GM21526 (cell line): ENCODE data around the gene ATP11A.

Source experiments
- ATAC-seq: cut with Tn5 transposase; IDR thresholded peaks from one replicate; pipeline ENCODE4 v1.9.1; 2021; ENCODE audit warnings: moderate library complexity; ENCODE audit not compliant: unreplicated experiment, low FRiP score

ATP11A gene

DNA sequence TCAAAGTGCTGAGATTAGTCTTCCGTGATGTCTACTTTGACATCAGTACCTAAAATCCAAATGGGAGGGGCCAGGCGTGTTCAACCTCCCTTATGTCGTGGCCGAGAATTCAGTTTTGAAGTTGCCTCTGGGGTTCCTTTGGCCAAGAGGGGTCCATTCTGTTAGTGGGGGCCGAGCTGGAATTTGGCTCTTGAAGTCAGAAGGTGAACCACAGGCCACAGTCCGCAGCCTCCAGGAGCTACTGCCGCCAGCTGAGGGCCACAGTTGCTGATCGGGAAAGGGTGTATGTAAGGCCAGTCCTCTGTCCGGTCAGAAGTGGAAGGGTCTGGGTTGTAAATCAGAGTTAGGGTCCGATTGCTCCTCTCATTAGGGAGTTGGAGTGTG is 31.0 kb downstream of the ATP11A start:
- ATAC-seq: no peak

DNA sequence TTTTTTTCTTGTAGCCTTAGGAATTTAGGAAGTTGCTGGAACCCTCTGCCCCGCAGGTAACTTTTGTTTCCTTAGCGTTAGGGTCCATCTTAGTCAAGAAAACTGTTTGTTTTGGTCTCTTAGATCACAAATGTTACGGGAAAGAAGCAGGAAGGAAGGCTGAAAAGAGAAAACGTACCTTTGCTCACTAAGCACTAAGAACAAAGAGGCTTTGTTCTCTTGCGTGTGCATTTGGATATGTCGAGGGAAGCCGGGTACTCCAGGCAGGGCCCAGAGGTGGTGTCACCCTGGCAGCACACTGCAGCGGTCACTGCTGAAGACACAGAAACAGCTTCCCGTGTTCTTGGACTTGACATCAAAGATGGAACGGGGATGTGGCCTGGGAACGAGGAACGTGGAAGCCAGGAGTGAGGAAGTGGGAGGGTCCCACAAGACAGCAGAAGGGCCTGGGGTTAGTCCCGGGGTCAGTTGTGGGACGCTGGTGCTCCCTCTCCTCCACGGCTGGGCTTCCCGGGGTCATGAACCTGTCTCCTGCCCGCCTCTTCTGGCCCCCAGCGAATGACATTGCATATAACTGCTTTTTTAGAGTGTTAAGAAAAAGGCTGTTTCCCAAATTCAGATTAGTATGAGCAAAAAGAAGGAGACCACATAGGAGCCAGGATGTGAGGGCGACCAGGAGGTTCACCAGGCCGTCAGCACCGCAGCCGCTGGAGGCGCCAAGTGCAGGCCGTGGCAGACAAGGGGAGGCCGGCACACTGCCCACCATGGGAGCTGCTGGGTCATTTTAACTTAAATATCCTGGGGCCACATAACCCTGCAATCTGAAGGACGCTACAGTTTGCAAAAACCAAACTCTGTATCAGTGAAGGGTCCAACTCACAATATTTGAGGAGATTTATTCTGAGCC is 31.6 kb downstream of the ATP11A start:
- ATAC-seq: no peak

DNA sequence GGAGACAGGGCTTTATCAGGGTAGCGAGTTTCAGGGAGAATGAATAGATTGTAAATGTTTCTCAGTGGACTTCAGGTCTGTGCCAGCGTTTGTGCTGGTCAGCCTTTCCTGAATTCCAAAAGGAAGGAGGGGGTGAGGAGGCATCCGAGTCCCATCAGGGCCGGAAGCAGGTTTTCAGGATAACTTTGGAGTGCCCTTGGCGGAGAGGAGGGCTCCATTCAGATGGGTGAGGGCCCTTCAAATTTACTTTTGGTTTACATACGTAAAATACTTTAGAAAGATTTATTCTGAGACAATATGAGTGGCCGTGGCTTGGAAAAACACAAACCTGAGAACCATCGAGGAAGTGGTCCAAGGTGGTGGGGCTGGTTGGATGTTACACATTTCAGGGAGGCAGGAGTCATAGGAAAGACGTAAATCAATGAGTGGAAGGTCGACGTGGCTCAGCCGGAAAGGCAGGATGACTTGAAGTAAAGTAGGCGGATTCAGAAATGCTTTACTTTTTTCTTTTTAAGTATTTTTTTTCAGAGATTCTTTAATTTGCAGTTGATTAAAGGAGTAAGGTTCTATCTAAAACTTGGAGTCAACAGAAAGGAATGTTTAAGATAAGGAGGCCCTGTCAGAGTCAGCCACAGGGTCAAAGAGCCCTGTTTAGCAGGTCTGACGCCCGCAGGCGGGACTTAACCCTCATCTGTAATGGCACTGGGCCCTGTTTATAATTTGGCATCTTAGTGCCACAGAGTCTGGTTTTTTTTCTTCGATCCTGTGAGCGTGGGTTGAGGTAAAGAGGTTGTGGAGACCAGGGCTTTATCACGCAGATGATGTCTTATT is 32.8 kb downstream of the ATP11A start:
- ATAC-seq: no peak

DNA sequence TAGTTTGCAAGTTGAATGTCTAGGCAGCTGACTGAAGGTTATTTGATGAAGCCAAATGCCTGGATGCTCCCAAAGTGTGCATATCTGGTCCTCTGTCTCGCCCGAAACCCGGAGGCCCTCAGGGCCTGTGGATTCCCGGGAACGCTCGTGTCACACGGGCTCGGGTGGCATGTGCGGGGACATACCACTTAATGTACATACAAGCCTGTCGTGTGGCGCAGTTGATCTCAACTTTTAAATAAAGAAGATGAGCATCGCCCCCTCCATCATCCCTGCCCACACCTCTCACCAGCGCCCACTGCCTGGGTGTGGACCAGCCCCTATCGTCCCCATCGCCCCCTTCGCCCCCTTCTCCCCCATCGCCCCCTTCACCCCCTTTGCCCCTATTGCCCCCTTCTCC is 33.9 kb downstream of the ATP11A start:
- no peak for ATAC-seq

DNA sequence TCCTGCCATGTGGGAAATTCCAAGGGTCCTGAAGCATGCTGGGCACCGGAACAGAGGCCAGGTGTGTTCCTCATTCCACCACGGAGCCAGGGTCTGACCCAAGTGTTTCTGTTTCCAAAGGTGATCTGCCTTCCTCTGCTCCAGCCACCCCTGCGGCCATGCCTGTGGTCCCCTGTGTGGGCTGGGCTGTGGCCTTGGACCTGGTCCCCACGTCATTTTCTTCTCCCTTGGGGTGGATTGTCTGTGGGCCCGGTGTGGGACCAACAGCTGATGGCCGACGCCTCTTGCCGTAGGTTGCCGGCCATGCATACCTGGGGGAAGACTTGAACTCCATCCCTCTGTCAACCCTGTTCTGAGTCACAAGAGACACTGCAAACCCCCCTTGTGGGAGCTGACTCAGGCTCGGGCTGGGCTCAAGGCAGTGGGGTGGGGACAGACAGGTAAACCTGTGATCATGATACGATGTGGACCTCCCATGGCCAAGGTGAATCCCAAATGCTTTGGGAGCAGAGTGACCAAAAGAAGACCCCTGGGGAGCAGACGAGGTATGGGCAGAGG is 35.0 kb downstream of the ATP11A start:
- no peak for ATAC-seq

DNA sequence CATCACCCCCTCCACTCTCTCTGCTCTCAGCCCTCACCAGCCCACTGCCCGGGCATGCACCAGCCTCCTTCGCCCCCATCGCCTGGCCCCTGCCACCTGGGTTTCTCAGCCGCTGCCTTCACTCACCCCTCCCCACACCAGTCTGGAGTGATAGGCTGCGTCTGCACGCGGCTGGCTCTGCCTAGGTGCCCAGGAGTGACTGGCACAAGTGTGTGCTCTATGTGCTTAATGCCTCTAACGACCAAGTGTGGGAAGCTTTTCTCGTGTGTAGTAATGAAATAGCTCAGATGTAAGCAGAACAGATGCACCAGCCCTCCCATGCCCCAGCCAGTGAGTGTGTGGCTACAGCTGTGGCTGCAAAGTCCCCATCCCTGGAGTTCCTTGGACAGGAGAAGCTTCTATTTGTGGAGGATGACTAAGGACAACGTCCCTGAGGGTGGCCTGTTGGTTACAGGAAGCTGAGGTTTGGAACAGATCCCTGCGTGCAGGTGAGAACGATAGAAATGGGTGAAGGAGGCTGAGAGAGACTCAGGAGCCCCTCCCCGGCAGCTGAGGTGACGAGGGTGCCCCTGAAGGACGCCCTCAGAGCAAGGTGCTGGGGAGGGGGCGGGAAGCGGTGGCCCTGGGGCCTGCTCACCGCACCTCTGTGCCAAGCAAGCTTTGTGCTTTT is 35.6 kb downstream of the ATP11A start:
- ATAC-seq: no peak

DNA sequence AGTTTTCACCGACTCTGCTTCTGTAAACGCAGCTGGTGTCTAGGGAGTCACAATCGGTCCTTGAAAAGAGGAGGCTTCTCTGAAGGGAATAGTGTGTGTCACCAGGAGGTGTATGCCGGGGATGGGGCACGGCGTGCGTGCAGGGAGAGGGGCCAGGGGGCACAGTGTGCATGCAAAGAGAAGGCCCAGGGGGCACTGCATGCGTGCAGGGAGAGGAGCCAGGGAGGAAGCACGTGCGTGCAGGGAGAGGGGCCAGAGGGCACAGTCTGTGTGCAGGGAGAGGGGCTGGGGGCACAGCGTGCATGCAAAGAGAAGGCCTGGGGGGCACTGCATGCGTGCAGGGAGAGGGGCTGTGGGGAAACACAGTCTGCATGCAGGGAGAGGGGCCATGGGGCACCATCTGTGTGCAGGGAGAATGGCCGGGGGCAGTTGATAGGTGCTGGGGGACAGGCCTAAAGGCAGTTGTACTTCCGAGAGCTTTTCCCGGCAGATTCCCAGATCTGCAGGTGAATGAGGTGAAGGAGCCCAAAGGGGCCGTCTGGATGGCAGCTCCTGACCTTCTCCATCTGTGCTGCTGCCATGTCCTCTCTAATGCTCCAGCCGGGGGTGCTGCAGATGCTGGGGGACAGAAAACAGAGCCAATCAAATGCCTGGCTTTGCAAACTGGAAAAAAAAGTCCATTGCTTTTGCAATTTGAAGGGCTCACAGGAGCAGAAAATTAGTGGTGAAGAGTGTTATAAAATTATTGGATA is 36.4 kb downstream of the ATP11A start:
- no peak for ATAC-seq

DNA sequence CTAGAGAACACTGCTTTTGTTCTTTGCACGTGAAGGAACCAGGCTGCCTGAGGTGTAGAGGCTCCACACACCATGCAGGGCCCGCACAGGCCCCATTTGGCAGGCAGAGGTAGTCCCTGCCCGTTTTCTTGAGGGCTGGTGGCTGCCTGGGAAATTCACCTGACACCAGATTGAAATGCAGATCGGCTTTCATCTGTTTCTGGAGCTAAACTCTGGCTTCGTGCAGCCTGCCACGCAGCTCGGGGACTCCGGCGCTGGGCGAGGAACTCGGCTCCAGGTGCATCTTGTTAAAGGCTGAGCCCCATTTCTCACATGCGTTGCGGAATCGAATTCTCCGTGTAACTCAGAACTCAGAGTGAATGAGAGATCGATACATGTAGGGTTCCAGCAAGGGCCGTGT is 37.7 kb downstream of the ATP11A start:
- ATAC-seq: no peak

DNA sequence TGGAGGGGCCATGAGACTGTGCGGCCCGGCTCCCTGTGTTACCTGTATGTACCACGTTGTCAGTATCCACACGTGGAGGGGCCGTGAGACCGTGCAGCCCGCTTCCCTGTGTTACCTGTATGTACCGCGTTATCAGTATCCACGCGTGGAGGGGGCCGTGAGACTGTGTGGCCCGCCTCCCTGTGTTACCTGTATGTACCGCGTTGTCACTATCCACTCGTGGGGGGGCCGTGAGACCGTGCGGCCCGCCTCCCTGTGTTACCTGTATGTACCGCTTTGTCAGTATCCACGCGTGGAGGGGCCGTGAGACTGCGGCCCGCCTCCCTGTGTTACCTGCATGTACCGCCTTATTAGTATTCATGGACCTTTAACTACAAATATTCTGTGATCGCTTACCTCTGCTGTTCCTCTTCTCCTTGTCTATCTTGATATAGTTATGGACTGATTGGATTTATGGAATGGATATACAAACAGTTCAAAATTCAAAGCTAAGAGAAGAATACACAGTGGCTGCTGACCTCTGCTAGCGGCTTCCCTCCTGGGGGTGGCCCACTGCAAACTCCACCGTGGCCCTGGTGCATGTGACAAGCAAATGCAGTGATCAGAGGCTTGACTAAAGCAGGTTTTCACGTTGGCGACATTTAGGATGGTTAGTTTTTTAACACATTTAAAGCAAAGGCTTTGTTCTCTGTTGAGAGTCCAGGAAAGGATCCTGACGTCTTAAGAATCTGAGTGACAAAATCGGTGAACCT is 38.7 kb downstream of the ATP11A start:
- ATAC-seq: no peak

DNA sequence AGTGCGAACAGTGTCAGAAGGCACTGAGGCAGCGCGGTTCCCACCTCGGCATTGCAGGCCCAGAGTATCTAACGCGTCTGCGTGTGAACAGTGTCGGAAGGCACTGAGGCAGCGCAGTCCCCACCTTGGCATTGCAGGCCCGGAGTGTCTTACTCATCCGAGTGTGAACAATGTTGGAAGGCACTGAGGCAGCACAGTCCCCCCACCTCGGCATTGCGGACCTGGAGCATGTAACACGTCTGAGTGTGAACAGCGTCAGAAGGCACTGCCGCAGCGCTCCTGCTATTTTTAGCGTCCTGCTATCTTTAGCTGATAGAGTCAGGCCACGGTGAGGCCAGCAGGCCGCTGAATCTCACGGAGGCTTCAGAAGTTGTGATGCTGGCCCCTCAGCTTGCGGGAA is 39.6 kb downstream of the ATP11A start:
- ATAC-seq: no peak

DNA sequence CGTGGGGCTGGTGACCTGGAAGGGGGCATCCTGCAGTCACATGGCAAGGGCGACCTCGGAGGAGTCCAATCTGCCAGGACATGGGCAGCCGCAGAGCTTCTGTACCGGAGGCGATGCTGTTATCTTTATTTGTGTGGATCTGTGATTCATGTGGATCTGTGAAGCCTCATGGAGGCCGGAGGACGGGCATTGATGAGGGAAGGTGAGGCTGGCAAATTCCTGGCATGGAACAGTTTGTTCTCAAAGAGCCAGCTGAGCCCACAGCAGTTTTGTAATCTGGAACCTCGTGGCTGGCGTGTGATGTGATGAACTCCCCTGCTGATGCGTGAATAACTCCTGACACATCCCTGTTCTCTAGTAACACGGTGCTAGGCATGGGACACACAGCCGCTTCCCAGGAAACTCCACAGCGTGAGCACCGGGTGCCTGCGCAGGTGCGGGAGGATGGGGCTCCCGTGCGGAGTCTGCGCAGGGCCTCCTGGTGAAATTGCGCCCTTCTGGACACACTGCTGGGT is 40.4 kb downstream of the ATP11A start:
- no peak for ATAC-seq

DNA sequence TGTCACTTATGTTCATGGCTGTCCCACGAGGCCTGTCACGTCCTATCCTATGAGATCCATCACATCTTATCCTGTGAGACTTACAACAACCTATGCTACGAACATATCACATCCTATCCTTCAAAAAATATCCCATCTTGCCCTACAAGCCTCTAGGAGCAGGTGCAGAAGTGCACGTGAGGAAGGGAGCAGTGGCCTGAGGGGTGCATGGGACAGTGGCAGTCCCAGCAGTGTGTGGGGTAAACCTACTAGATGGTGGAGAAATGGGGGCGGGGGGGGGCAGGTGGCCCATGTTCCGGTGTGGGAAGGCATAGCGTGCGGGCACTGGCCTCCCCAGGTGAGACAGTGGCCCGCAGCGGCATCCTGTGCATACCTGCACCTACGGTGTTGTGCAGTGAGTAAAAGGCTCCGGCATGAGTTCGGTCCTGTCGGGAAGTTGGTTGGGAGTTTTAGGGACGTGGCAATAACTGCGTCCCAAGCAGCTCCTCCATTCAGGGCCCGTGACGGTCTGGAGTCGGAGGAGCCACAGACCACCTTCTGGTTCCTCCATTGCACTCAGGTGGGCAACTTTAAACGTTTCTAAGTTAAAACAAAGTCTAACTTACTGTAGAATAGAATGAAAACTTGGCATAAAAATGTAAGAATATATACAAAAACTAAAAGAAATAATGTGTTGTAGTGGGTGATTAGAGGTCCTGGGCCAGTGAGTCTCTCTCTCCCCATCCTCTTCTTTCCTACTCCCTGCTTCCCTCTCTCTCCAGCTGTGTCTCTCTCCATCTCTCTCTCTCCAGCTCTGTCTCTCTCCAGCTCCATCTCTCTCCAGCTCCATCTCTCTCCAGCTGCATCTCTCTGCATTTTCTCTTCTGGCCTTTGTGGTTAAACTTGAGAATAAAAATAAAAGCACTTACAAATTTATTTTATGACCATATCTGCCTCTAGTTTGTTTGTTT is 42.1 kb downstream of the ATP11A start:
- no peak for ATAC-seq

DNA sequence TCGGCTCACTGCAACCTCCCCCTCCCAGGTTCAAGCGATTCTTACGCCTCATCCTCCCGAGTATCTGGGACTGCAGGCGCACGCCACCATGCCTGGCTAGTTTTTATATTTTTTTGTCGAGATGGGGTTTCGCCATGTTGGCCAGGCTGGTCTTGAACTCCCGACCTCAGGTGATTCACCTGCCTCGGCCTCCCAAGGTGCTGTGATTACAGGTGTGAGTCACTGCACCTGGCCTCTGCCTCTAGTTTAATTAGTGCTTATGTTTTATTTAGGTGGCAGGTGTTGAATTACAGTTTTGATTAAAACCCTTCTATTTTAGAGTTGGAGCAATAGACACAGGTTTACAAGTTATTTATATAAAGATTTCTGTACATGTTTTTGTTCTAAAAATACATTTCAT is 42.8 kb downstream of the ATP11A start:
- ATAC-seq: no peak

DNA sequence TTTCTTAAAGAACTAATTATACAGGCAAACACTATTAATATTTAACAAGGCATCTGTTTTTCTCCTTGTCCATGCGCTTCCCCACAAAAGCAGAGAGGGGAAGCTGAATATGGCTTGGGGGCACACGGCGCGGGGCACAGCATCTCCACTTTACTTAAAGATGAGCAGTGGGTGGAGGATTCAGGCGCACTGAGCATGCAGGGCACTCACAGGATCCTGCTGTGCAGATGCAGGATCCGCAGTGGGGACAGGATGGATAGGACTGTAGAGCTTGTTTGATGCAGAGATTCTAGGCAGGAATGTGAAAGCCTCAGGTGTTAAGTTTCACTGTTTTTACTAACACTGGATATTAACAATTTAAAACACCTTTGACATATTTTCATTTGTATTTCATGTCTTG is 43.3 kb downstream of the ATP11A start:
- no peak for ATAC-seq

DNA sequence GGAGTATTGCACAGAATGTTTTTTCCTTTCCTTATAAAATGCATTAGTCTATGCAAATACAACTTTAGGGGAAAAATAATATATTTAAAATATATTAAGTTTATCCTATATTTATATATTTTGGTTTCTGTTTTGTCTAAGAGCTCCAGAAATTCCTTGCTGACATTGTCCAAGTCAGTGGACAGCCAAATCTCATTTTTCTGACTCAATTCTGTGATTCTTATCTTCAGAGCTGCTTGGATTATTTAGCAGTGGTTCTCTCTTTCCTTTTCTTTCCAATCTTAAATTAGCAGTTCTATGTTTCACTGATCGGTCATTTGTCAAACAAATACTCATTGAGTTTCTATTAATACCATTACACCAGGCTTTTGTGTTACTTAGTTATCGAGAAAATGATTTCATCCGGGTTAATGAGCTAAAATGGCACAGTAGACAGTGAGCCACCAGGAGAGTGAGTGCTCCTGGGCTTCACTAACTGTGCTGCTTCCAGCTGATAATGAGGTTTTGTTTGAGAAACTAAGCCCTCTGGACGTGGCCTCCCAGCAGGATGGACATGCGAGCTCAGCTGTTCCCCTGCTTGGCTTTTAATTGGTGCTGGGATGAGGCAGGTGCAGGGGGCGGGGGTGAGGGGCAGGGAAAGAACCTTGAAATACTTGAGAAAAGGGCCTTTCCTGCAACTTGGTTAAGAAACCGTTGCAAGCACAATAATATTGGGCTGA is 44.0 kb downstream of the ATP11A start:
- ATAC-seq: no peak

DNA sequence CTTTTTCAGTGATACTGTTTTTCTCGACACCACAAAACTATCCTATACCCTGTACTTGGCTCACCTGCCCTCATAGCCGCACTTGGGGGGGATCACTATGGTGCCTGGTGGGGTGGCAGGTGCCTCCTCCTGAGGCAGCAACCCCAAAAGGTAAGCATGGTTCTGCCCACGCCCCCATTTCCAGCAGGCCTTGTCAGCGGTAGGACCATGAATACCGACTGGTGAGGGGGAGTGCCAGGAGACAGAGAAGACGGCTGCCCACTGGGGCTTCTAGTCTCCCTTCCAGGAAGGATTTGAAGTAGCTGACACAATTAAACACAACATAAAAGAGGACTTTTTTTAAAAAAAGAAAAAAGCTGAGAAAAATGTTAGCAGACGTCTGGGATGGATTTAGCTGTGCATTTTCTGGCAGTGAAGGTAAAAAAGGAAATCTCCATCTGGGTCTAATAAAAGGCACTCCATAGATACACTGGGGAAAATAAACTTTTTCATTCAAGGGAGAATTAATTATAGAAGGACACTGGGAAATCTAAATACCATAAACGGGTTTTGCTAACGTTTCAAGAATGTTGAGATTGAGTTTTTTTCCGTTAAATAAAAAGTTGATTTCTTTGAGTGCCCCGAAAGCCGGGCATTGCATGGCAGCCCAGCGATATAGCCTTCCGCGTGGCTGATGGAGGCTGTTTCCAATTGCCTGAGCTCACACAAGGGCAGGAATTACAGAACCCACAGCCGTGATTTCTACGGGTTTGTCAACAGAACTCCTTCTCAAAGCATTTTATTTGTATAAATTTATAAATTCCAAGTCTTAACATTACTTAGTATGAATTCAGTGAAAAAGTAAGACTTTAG is 45.1 kb downstream of the ATP11A start:
- no peak for ATAC-seq

DNA sequence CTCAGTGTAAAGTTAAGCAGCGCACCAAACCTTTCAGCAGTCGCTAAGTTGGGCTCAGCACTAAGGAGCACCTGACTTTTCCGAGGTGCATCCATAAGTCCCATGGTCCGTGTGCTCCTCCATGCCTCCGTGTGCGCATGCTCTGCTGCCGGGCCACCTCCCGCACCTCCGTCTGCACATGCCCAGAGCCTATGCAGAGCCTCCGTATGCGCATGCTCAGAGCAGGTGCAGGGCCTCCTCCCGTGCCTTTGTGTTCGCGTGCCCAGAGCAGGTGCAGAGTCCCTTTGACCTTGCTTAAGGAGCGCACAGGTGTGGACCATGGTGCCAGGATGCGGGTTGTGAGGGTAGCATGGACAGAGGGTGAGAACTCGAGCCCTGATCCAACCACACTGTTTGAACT is 46.0 kb downstream of the ATP11A start:
- no peak for ATAC-seq
